ENCODE measurements around the gene FGF1. TPM values are rescaled to one million over a fixed set of nuclear protein-coding genes. Genes with fewer than 3 reads are reported as not detected.

FGF1 gene
- total and polyA plus RNA-seq, 3 donors from 2014 or later, result 1.9 to 4.4 (median 2.2) TPM

DNA sequence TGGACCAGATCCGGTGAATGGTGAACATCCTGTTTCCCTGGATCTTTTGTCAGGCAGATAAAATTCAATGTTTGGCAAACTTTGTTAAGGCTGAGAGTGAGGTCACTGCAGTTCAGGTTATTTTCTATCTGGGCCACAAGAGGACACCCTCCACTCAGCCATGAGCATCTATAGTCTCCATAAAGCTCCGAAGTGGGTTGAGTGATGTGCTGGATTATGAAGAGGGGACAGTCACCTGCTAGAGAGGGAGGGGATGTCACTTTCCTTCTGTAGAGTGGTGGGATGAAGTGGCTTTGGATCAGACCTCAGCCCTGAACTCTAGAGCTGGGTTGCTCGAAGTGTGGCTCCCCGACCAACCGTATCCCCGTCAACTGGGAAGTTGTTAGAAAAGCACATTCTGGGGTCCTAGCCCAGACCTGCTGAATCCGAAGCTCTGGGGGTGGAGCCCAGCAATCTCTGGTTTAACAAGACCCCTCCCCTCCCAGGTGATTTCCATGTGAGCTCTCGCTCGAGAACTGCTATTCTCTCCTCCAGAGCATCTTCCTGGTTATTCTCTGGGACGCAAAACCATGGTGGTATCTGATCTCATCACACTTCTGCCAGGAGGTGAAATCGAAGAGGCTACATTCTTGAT lies 31.8 kb upstream of the FGF1 start:
- H3K4me1 ChIP-seq, result peaks cover 2% of the 10 kb centered on the region
- H3K27ac ChIP-seq, result no peak overlapping the region
- 72 to 79% methylated on average over 11 of the region's 11 CpGs for WGBS, 2 donors
- intact Hi-C loops (cut with DNase I; ENCODE audit: low total_unique reads), result loop anchor here (5.0 kb wide), 1 partner anchor 165 kb away; no protein-coding TSS in a partner anchor
- H3K9me3 ChIP-seq, result no peaks in the 10 kb centered on the region
- H3K4me3 ChIP-seq, result no peak overlapping the region
- H3K36me3 ChIP-seq (ENCODE audit: low read depth, missing control alignments), result no peaks in the 10 kb centered on the region
- H3K27me3 ChIP-seq, result no peaks in the 10 kb centered on the region
- no peak for TF ChIP-seq POLR2A (IDR thresholded peaks at IDR 0.05)
- TF ChIP-seq, protein P1, sequence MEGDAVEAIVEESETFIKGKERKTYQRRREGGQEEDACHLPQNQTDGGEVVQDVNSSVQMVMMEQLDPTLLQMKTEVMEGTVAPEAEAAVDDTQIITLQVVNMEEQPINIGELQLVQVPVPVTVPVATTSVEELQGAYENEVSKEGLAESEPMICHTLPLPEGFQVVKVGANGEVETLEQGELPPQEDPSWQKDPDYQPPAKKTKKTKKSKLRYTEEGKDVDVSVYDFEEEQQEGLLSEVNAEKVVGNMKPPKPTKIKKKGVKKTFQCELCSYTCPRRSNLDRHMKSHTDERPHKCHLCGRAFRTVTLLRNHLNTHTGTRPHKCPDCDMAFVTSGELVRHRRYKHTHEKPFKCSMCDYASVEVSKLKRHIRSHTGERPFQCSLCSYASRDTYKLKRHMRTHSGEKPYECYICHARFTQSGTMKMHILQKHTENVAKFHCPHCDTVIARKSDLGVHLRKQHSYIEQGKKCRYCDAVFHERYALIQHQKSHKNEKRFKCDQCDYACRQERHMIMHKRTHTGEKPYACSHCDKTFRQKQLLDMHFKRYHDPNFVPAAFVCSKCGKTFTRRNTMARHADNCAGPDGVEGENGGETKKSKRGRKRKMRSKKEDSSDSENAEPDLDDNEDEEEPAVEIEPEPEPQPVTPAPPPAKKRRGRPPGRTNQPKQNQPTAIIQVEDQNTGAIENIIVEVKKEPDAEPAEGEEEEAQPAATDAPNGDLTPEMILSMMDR (IDR thresholded peaks at IDR 0.05), result peak; percentile 57 to 86 (median 64)
- peak; percentile 56 for DNase-seq

DNA sequence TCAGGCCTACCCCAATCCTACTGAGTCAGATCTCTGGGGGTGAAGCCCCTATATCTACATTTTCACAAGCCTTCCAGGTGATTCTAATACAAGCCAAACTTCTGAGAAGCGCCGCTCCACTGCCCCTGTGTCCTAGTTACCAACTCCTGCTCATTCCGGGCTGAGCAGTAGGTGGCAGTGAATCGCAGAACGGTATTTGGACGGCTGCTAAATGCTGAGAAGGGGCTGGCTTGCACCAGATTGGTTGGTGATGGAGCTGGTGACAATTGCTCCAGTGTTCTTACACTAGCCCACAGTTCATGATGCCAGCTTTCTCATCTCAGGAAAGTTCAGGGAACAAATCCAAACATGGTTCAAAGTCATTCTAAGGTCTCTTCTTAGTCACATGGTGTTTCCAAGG lies 31.1 kb upstream of the FGF1 start:
- intact Hi-C loops (cut with DNase I; ENCODE audit: low total_unique reads), result loop anchor here (5.0 kb wide), 1 partner anchor 165 kb away; no protein-coding TSS in a partner anchor
- Histone ChIP-seq H3K27me3 (no peaks in the 10 kb centered on the region), H3K36me3 (ENCODE audit: low read depth, missing control alignments) (no peaks in the 10 kb centered on the region), H3K27ac (no peak overlapping the region), H3K9me3 (no peaks in the 10 kb centered on the region), H3K4me3 (no peak overlapping the region), H3K4me1 (peaks cover 4% of the 10 kb centered on the region)
- TF ChIP-seq, protein P1 (IDR thresholded peaks at IDR 0.05), result peak in 1 of 3 experiments; percentile 16
- TF ChIP-seq POLR2A (IDR thresholded peaks at IDR 0.05), result no peak
- WGBS, 2 donors, result 36 to 59% methylated on average over 6 of the region's 6 CpGs
- DNase-seq, result peak; percentile 70

DNA sequence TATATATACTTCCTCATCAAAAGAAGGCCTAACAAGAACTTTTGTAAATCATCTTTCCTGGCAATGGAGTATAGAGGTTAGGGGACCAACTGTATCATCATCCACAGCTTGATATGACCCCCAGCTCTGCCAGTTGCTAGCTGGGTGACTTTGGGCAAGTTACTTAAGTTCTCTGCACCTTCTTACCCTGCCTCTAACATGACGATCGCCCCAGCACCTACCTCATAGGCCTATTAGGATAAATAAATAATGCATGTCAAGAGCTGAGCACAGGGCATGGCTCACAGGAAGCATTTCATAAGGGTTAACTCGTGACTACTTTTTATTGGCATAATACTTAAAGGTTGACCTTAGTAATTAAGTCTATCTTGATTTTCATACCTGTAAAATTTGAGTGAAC lies 29.4 kb upstream of the FGF1 start:
- Histone ChIP-seq H3K36me3 (ENCODE audit: low read depth, missing control alignments) (no peaks in the 10 kb centered on the region), H3K4me1 (peaks cover 4% of the 10 kb centered on the region), H3K27me3 (no peaks in the 10 kb centered on the region), H3K4me3 (no peak overlapping the region), H3K27ac (no peak overlapping the region), H3K9me3 (no peaks in the 10 kb centered on the region)
- no peak for DNase-seq
- intact Hi-C loops (cut with DNase I; ENCODE audit: low total_unique reads), result loop anchor here (5.0 kb wide), 1 partner anchor 167 kb away; no protein-coding TSS in a partner anchor
- WGBS, 2 donors, result 85 to 87% methylated on average over 3 of the region's 3 CpGs
- no peak for TF ChIP-seq POLR2A (IDR thresholded peaks at IDR 0.05)
- TF ChIP-seq, protein P1 (IDR thresholded peaks at IDR 0.05), result no peak

DNA sequence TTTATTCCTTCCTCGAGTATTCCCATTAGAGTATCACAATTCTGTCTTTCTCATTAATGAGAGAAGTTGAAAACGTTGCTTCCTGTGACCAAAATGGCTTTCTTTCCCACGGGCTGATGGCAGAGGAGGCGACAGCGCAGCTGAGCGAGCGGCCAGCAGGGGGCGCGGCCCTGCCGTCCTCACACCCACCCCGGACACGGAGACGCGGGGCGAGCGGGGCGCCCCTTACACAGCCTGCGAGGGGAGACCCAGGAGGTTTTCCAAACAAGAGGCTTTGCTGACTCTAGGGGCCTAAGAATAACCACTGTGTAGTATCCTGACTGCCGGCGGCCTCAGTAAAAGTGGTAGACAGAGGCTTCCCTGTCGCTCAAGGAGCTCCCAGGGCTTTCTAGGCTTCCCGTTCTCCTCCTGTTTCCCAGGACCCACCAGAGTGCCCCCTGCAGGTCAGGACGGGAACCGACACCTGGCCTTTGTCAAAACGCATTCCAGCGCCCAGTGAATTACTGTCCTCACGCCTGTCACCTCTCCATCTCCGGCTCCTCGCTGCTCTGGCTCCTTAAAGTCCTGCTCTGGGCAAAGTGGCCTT lies 27.3 kb upstream of the FGF1 start:
- peak; percentile 93 for DNase-seq
- WGBS, 2 donors, result 2% methylated on average over 15 to 29 of the region's 29 CpGs
- TF ChIP-seq, protein P1 (IDR thresholded peaks at IDR 0.05), result peak; percentile 81 to 96 (median 92)
- TF ChIP-seq POLR2A (IDR thresholded peaks at IDR 0.05), result no peak
- H3K4me1 ChIP-seq, result peaks cover 4% of the 10 kb centered on the region
- H3K9me3 ChIP-seq, result no peaks in the 10 kb centered on the region
- no peaks in the 10 kb centered on the region for H3K36me3 ChIP-seq (ENCODE audit: low read depth, missing control alignments)
- H3K4me3 ChIP-seq, result peak overlapping the region; percentile 46 to 55
- no peaks in the 10 kb centered on the region for H3K27me3 ChIP-seq
- intact Hi-C loops (cut with DNase I; ENCODE audit: low total_unique reads), result no loop called here
- H3K27ac ChIP-seq, result peak overlapping the region; percentile 61 to 71
